ENCODE results near the gene GRIA3. TPM values are rescaled to one million over a fixed set of nuclear protein-coding genes. Genes with fewer than 3 reads are reported as not detected.

Gene GRIA3
- total RNA-seq, 4 donors from 2014 or later, result 7.4 to 13.8 (median 12.4) TPM; not detected in 1

DNA sequence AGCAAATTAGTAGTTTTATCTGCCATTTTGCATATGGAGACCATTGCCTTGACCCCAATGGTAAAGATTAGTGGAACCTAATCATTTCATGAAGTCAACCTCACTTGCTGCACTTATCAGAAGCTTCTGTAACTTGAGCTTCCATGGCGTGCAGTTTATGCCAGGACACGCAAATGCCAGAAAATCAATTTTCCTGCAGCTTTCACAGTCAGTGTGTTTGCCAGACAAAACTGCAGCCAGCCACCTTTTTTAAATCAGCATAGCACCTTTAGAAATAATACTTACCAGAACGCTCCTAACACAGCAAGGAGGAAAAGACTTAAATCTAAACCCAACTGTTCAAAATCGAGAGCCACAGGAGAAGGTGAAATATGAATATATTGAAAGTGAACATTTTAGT lies 265.3 kb downstream of the GRIA3 start:
- no peaks in the 10 kb centered on the region for H3K4me1 ChIP-seq
- intact Hi-C loops (cut with DNase I; ENCODE audit: low total_unique reads), result no loop called here
- no peaks in the 10 kb centered on the region for H3K36me3 ChIP-seq
- no peak overlapping the region for H3K4me3 ChIP-seq
- no peaks in the 10 kb centered on the region for H3K9me3 ChIP-seq
- no peak for TF ChIP-seq POLR2A (IDR thresholded peaks at IDR 0.05)
- TF ChIP-seq, protein P1, sequence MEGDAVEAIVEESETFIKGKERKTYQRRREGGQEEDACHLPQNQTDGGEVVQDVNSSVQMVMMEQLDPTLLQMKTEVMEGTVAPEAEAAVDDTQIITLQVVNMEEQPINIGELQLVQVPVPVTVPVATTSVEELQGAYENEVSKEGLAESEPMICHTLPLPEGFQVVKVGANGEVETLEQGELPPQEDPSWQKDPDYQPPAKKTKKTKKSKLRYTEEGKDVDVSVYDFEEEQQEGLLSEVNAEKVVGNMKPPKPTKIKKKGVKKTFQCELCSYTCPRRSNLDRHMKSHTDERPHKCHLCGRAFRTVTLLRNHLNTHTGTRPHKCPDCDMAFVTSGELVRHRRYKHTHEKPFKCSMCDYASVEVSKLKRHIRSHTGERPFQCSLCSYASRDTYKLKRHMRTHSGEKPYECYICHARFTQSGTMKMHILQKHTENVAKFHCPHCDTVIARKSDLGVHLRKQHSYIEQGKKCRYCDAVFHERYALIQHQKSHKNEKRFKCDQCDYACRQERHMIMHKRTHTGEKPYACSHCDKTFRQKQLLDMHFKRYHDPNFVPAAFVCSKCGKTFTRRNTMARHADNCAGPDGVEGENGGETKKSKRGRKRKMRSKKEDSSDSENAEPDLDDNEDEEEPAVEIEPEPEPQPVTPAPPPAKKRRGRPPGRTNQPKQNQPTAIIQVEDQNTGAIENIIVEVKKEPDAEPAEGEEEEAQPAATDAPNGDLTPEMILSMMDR (IDR thresholded peaks at IDR 0.05), result no peak
- H3K27me3 ChIP-seq, result no peaks in the 10 kb centered on the region
- no peak overlapping the region for H3K27ac ChIP-seq
- DNase-seq, result no peak

DNA sequence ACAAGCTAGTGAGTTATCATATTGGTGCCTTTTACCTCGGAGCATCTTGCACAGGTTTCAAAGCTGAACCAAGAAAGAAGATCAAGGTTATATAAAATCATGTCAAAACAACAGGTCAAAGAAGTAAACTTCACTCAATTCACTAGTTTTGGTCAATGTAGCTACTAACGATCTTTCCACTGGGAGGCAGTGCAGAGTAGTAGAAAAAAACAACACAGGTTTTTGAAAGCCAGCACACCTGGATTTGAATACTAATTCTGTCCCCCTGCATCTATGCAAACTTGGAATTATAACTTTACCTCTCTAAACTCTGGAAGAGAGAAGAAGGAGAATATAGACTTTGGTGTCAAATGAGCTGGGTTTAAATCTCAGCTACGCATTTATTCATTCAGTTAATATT lies 266.1 kb downstream of the GRIA3 start:
- TF ChIP-seq POLR2A (IDR thresholded peaks at IDR 0.05), result no peak
- TF ChIP-seq, protein P1 (IDR thresholded peaks at IDR 0.05), result peak in 2 of 4 experiments; percentile 21 to 34
- intact Hi-C loops (cut with DNase I; ENCODE audit: low total_unique reads), result no loop called here
- Histone ChIP-seq H3K27ac (no peak overlapping the region), H3K4me1 (no peaks in the 10 kb centered on the region), H3K27me3 (no peaks in the 10 kb centered on the region), H3K9me3 (no peaks in the 10 kb centered on the region), H3K4me3 (no peak overlapping the region), H3K36me3 (no peaks in the 10 kb centered on the region)
- DNase-seq, result no peak

DNA sequence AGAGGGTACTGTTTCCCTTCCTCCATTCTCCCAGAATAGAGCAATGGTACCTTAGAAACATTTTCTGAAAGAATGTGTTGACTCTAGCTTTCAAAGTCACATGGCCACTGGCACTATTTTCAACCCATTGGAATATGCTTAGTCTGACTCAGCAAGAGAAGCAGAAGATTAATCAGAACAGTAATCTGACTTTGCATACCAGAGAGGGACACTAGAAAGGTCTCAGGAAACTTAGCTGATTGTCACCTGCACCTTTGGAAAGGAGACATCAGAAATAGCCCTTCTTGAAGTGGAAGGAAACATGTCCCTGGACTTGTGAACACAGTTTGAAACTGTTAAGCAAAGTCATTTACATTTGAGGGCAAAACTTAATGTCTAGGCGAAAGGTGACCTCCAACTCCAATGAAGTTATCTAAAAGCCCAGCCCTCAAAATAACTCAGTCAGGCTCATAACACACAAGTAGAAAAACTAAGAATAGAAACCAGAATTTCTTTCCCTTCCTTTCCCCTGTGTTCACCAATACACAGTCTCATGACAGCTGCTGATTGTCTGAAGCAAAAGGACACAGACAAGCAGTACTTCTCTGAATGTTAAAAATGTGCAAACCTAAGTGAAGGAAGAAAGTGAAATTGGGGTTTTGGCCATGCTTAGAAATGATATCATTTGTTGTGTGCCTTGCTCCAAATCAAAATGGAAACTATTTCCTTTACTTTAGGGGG lies 270.8 kb downstream of the GRIA3 start:
- intact Hi-C loops (cut with DNase I; ENCODE audit: low total_unique reads), result no loop called here
- H3K4me1 ChIP-seq, result no peaks in the 10 kb centered on the region
- H3K9me3 ChIP-seq, result no peaks in the 10 kb centered on the region
- TF ChIP-seq, protein P1 (IDR thresholded peaks at IDR 0.05), result no peak
- no peak for TF ChIP-seq POLR2A (IDR thresholded peaks at IDR 0.05)
- no peaks in the 10 kb centered on the region for H3K27me3 ChIP-seq
- no peak overlapping the region for H3K27ac ChIP-seq
- DNase-seq, result no peak
- H3K4me3 ChIP-seq, result no peak overlapping the region
- H3K36me3 ChIP-seq, result no peaks in the 10 kb centered on the region

DNA sequence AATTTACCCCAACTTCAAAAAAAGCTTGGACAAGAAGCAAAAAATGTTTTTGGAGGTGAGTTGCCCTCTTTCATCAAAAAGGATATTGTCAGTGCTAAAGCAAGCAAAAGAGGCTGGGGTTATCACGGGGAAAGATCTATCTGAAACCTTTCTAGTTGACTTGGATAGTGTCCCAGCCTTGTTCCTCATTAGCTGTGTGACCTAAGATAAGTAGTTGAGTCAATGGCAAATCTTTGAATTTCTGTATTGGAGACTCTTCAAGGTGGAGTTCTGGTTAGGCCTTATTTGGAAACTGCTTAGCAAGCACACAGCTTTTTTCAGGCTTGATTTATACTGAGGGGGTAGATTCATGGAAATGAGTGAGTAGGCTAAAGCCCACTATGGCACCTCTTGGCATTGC lies 271.6 kb downstream of the GRIA3 start:
- Histone ChIP-seq H3K4me3 (no peak overlapping the region), H3K27ac (no peak overlapping the region), H3K36me3 (no peaks in the 10 kb centered on the region), H3K9me3 (no peaks in the 10 kb centered on the region), H3K27me3 (no peaks in the 10 kb centered on the region), H3K4me1 (no peaks in the 10 kb centered on the region)
- intact Hi-C loops (cut with DNase I; ENCODE audit: low total_unique reads), result no loop called here
- DNase-seq, result no peak
- no peak for TF ChIP-seq POLR2A (IDR thresholded peaks at IDR 0.05)
- TF ChIP-seq, protein P1 (IDR thresholded peaks at IDR 0.05), result no peak

DNA sequence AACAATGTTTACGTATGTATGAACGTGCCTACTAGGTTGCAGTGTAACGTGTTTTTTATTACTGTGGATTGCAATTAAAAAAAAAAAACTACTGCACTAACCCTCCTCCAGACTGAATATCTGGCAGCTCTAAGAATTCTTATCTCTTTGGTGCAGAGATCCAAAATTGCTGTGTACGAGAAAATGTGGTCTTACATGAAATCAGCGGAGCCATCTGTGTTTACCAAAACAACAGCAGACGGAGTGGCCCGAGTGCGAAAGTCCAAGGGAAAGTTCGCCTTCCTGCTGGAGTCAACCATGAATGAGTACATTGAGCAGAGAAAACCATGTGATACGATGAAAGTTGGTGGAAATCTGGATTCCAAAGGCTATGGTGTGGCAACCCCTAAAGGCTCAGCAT lies 280.6 kb downstream of the GRIA3 start:
- no peak overlapping the region for H3K27ac ChIP-seq
- H3K4me3 ChIP-seq, result no peak overlapping the region
- no peak for DNase-seq
- no peaks in the 10 kb centered on the region for H3K9me3 ChIP-seq
- H3K36me3 ChIP-seq, result no peaks in the 10 kb centered on the region
- no peaks in the 10 kb centered on the region for H3K27me3 ChIP-seq
- H3K4me1 ChIP-seq, result no peaks in the 10 kb centered on the region
- no peak for TF ChIP-seq POLR2A (IDR thresholded peaks at IDR 0.05)
- TF ChIP-seq, protein P1 (IDR thresholded peaks at IDR 0.05), result no peak
- intact Hi-C loops (cut with DNase I; ENCODE audit: low total_unique reads), result no loop called here

All from uterus (tissue), 4 donors.